ENCODE data around the gene LYST.

DNA sequence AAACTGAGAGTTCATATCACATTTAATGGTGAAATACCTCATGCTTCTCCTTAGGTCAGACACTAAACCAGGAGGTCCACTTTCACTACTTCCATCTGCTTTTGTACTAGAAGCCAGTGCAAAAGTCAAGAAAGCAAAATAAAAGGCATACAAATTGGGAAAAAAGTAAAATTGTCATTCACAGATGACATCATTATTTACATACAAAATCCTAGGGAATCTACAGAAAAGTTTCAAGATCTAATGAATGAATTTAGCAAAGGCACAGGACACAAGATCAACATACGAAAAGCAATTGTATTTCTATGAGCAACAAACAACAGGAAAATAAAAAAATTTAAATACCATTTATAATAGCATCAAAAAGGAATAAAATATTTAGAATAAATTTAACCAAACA is 41.5 kb downstream of the LYST start:
- TF ChIP-seq EP300 (IDR thresholded peaks at IDR 0.05; ENCODE audit: borderline replicate concordance in 1 of 2, low read depth in 2 of 2, low read length in 2 of 2) (no peak), JUN (IDR thresholded peaks at IDR 0.05; ENCODE audit: low read depth, low read length) (no peak), POLR2A (IDR thresholded peaks at IDR 0.05; ENCODE audit: control extremely low read depth in 1 of 2, low read depth in 2 of 2, low read length in 2 of 2) (no peak), BCL11A (IDR thresholded peaks at IDR 0.05; ENCODE audit: low read depth in 2 of 2, low read length in 2 of 2) (no peak), POLR2AphosphoS5 (IDR thresholded peaks at IDR 0.05; ENCODE audit: low read depth, low read length) (no peak), SIN3A (conservative IDR thresholded peaks at IDR 0.05 in 1 of 2, IDR thresholded peaks at IDR 0.05 in 1 of 2; ENCODE audit: low read depth in 1 of 2, low read length in 2 of 2) (no peak), CHD1 (IDR thresholded peaks at IDR 0.05; ENCODE audit: low read depth, low read length) (no peak), SIRT6 (IDR thresholded peaks at IDR 0.05; ENCODE audit: low read length) (no peak)
- TF ChIP-seq, protein P1, sequence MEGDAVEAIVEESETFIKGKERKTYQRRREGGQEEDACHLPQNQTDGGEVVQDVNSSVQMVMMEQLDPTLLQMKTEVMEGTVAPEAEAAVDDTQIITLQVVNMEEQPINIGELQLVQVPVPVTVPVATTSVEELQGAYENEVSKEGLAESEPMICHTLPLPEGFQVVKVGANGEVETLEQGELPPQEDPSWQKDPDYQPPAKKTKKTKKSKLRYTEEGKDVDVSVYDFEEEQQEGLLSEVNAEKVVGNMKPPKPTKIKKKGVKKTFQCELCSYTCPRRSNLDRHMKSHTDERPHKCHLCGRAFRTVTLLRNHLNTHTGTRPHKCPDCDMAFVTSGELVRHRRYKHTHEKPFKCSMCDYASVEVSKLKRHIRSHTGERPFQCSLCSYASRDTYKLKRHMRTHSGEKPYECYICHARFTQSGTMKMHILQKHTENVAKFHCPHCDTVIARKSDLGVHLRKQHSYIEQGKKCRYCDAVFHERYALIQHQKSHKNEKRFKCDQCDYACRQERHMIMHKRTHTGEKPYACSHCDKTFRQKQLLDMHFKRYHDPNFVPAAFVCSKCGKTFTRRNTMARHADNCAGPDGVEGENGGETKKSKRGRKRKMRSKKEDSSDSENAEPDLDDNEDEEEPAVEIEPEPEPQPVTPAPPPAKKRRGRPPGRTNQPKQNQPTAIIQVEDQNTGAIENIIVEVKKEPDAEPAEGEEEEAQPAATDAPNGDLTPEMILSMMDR (IDR thresholded peaks at IDR 0.05; ENCODE audit: control extremely low read depth in 1 of 3, insufficient read depth in 1 of 3, low read depth in 1 of 3, low read length in 3 of 3), result no peak

All from H1 (cell line).